ENCODE measurements around the gene PROSER3. TPM values are rescaled to one million over a fixed set of nuclear protein-coding genes. Genes with fewer than 3 reads are reported as not detected.

Gene PROSER3
- total RNA-seq, 1 donor from 2014 or later = 63.4 TPM

DNA sequence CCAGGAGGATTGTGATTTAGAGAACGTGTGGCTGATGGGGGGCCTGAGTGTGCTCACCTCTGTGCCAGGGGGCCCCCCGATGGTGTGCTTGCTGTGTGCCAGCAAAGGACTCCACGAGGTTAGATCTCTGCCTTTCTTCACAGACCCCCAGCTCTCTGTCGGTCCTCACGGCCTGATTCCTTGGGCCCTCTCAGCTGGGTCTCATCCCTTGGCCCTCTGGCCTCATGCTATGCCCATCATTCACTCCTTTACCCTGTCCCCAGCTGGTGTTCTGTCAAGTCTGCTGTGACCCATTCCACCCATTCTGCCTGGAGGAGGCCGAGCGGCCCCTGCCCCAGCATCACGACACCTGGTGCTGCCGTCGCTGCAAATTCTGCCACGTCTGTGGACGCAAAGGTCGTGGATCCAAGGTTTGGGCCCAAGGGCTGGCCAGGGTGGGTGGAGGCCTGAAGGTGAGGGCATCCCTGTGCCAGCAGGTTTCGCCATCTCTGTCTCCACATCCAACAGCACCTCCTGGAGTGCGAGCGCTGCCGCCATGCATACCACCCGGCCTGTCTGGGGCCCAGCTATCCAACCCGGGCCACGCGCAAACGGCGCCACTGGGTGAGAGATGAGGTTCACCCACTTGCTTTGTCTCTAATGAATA is 32.6 kb upstream of the PROSER3 start:
- H3K36me3 Mint-ChIP-seq (ENCODE audit: low read depth) = peaks cover 6% of the 10 kb centered on the region
- peaks cover under 1% of the 10 kb centered on the region for H3K4me1 Mint-ChIP-seq
- no peaks in the 10 kb centered on the region for H3K9me3 Mint-ChIP-seq
- H3K27ac Mint-ChIP-seq (ENCODE audit: unreplicated experiment) = no peak overlapping the region
- no peaks in the 10 kb centered on the region for H3K27me3 Mint-ChIP-seq (ENCODE audit: low read depth)
- no peak for TF ChIP-seq CTCF (conservative IDR thresholded peaks at IDR 0.05)
- no peak for DNase-seq (ENCODE audit: low read depth, low spot score)
- no peak overlapping the region for H3K4me3 Mint-ChIP-seq

- H3K27ac Mint-ChIP-seq (ENCODE audit: unreplicated experiment) = no peak overlapping the region
- H3K4me3 Mint-ChIP-seq = no peak overlapping the region
- DNase-seq (ENCODE audit: low read depth, low spot score) = no peak
- TF ChIP-seq CTCF (conservative IDR thresholded peaks at IDR 0.05) = no peak
- peaks cover 8% of the 10 kb centered on the region for H3K36me3 Mint-ChIP-seq (ENCODE audit: low read depth)
- no peaks in the 10 kb centered on the region for H3K9me3 Mint-ChIP-seq
- no peaks in the 10 kb centered on the region for H3K27me3 Mint-ChIP-seq (ENCODE audit: low read depth)
- H3K4me1 Mint-ChIP-seq = no peaks in the 10 kb centered on the region
These were observed 30.7 kb upstream of the PROSER3 start for GRCh38 chr19:35727053-35727955.

DNA sequence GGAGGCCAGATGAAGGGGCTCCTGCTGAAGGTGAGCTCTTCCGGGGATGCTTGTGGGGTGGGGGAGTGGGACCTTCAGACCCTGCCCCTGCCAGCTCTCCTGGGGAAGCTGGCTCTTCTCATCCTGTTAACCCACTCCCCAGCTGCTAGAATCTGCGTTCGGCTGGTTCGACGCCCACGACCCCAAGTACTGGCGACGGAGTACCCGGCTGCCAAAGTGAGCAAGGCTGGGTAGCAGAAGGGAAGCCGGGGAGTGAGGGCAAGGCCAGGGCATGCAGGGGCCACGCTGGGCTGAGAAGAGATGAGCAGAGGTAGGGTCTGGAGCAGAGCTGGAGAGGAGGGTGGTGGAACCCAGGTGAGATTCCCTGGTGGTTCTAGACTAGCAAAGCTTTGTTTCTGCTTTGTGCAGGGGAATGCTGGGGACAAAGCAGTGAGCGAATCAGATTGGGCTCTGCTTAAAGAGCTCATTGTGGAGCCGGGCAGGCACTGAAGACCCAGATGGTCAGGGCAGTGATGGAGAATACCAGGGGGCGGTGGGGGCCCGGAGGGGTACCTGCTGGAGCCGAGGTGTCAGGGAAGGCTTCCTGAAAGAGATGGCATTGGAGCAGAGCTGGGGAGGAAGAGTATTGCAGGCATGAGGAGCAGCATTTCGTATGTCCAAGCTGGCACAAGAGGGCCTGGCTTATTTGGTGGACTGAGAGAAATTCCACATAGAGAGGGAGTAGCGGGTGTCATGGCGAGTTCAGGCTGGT is 29.8 kb upstream of the PROSER3 start:
- H3K36me3 Mint-ChIP-seq (ENCODE audit: low read depth) = peaks cover 8% of the 10 kb centered on the region

GRCh38 chr19:35729021-35729420 is 29.0 kb upstream of the PROSER3 start:
- no peak for DNase-seq (ENCODE audit: low read depth, low spot score)
- no peak for TF ChIP-seq CTCF (conservative IDR thresholded peaks at IDR 0.05)
- no peaks in the 10 kb centered on the region for H3K27me3 Mint-ChIP-seq (ENCODE audit: low read depth)
- peaks cover 8% of the 10 kb centered on the region for H3K36me3 Mint-ChIP-seq (ENCODE audit: low read depth)
- H3K4me3 Mint-ChIP-seq = no peak overlapping the region
- H3K27ac Mint-ChIP-seq (ENCODE audit: unreplicated experiment) = no peak overlapping the region
- H3K9me3 Mint-ChIP-seq = no peaks in the 10 kb centered on the region
- no peaks in the 10 kb centered on the region for H3K4me1 Mint-ChIP-seq

More for the DNA sequence above, 29.8 kb upstream of the PROSER3 start:
- DNase-seq (ENCODE audit: low read depth, low spot score) = no peak
- H3K4me1 Mint-ChIP-seq = no peaks in the 10 kb centered on the region
- H3K27ac Mint-ChIP-seq (ENCODE audit: unreplicated experiment) = peak overlapping the region; percentile 87
- H3K4me3 Mint-ChIP-seq = no peak overlapping the region
- no peaks in the 10 kb centered on the region for H3K27me3 Mint-ChIP-seq (ENCODE audit: low read depth)
- no peak for TF ChIP-seq CTCF (conservative IDR thresholded peaks at IDR 0.05)
- no peaks in the 10 kb centered on the region for H3K9me3 Mint-ChIP-seq

DNA sequence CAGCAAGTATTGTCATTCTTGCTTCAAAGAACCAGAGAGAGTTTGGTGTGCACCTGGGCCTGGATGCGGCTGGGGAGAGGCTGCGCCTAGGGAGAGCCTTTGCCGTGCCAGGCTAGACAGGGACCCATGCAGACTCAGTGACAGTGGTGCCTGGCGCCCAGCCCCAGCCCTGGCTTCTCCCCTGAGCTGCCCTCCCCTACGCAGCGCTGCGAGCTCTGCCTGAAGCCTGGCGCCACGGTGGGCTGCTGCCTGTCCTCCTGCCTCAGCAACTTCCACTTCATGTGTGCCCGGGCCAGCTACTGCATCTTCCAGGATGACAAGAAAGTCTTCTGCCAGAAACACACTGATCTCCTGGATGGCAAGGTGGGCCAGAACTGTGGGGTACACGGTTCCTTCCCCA is 28.2 kb upstream of the PROSER3 start:
- no peak for TF ChIP-seq CTCF (conservative IDR thresholded peaks at IDR 0.05)
- H3K27me3 Mint-ChIP-seq (ENCODE audit: low read depth) = no peaks in the 10 kb centered on the region
- H3K4me1 Mint-ChIP-seq = no peaks in the 10 kb centered on the region
- peaks cover 15% of the 10 kb centered on the region for H3K36me3 Mint-ChIP-seq (ENCODE audit: low read depth)
- no peaks in the 10 kb centered on the region for H3K9me3 Mint-ChIP-seq
- H3K27ac Mint-ChIP-seq (ENCODE audit: unreplicated experiment) = no peak overlapping the region
- DNase-seq (ENCODE audit: low read depth, low spot score) = no peak
- H3K4me3 Mint-ChIP-seq = no peak overlapping the region

Measured in neural crest cell (in vitro differentiated cells).